GM12878 (cell line): Measurements from ENCODE around the gene NECTIN2.

Source experiments
- ATF3 ChIP-seq: IDR thresholded peaks from 2 replicates; pipeline ENCODE4 v1.6.1; 2011; ENCODE audit warnings: low read depth, mild to moderate bottlenecking, low read length, moderate library complexity, borderline replicate concordance; ENCODE audit errors: extremely low read depth
- CTCF ChIP-seq, 3 experiments: IDR thresholded peaks in 2 of 3; conservative IDR thresholded peaks in 1 of 3; 2 replicates each; pipeline ENCODE4 v1.5.1; 2011; ENCODE audit warnings: low read depth in 3 of 3, low read length in 3 of 3, mild to moderate bottlenecking in 3 of 3, control low read depth in 2 of 3, moderate library complexity in 2 of 3, inconsistent platforms in 1 of 3, mixed read lengths in 1 of 3; ENCODE audit not compliant: control insufficient read depth in 2 of 3, insufficient read depth in 1 of 3; ENCODE audit errors: extremely low read depth in 1 of 3
- EP300 ChIP-seq, 2 experiments: fragments of 150-350 bp in 1 of 2; IDR thresholded peaks; 2 replicates each; pipeline ENCODE4 v1.6.1; 2011 to 2012; ENCODE audit warnings: low read depth in 2 of 2, low read length in 2 of 2, borderline replicate concordance in 1 of 2, improper control_type of control experiment in 1 of 2, inconsistent platforms in 1 of 2; ENCODE audit not compliant: control insufficient read depth in 1 of 2
- FOXK2 ChIP-seq: fragments of 450-650 bp; IDR thresholded peaks from 2 replicates; pipeline ENCODE4 v1.6.1; 2017; ENCODE audit warnings: mild to moderate bottlenecking, moderate library complexity
- PAX5 ChIP-seq: IDR thresholded peaks from 2 replicates; pipeline ENCODE4 v1.6.1; 2011; ENCODE audit warnings: low read depth, low read length, borderline replicate concordance
- TBL1XR1 ChIP-seq: IDR thresholded peaks from 2 replicates; pipeline ENCODE4 v1.6.1; 2012; ENCODE audit warnings: low read depth, low read length, improper control_type of control experiment
- YY1 ChIP-seq: IDR thresholded peaks from 2 replicates; pipeline ENCODE4 v1.6.1; 2011; ENCODE audit warnings: low read depth, mild to moderate bottlenecking, low read length
- ZNF274 ChIP-seq: IDR thresholded peaks from one replicate; pipeline ENCODE4 v1.8.0; 2011; ENCODE audit not compliant: insufficient read length, insufficient read depth
- ZZZ3 ChIP-seq: IDR thresholded peaks from 2 replicates; pipeline ENCODE4 v1.6.1; 2011; ENCODE audit warnings: low read depth; ENCODE audit not compliant: control insufficient read depth, insufficient read length

GRCh38 chr19:44879309-44880065, 33.4 kb downstream of the NECTIN2 start:
- TF ChIP-seq ATF3, result no peak
- TF ChIP-seq EP300 (IDR thresholded peaks at IDR 0.05; ENCODE audit: borderline replicate concordance in 1 of 2, control insufficient read depth in 1 of 2, low read depth in 2 of 2, low read length in 2 of 2), result no peak
- TF ChIP-seq YY1, result no peak
- no peak for TF ChIP-seq ZNF274
- no peak for TF ChIP-seq ZZZ3
- no peak for TF ChIP-seq TBL1XR1
- TF ChIP-seq CTCF (IDR thresholded peaks at IDR 0.05 in 2 of 3, conservative IDR thresholded peaks at IDR 0.05 in 1 of 3; ENCODE audit: control insufficient read depth in 2 of 3, extremely low read depth in 1 of 3, insufficient read depth in 1 of 3, low read depth in 3 of 3, low read length in 3 of 3), result no peak
- TF ChIP-seq FOXK2, result no peak
- TF ChIP-seq PAX5, result no peak
